Measurements from ENCODE around the gene WRAP53. TPM values are rescaled to one million over a fixed set of nuclear protein-coding genes. Genes with fewer than 3 reads are reported as not detected.

Gene WRAP53
- total RNA-seq, 1 donor from 2014 or later: 41.1 TPM

GRCh38 chr17:7685533-7686221 is 2.6 kb upstream of the WRAP53 start:
- H3K27me3 Mint-ChIP-seq (ENCODE audit: low read depth): no peaks in the 10 kb centered on the region
- TF ChIP-seq CTCF (conservative IDR thresholded peaks at IDR 0.05): no peak

GRCh38 chr17:7686222-7687071 is 1.8 kb upstream of the WRAP53 start:
- H3K4me1 Mint-ChIP-seq: peaks cover 41% of the 10 kb centered on the region
- peak overlapping the region; percentile 100 for H3K27ac Mint-ChIP-seq (ENCODE audit: unreplicated experiment)
- DNase-seq (ENCODE audit: low read depth, low spot score): peak; percentile 76
- H3K36me3 Mint-ChIP-seq (ENCODE audit: low read depth): peaks cover 3% of the 10 kb centered on the region
- H3K27me3 Mint-ChIP-seq (ENCODE audit: low read depth): no peaks in the 10 kb centered on the region
- peak overlapping the region; percentile 98 for H3K4me3 Mint-ChIP-seq
- H3K9me3 Mint-ChIP-seq: no peaks in the 10 kb centered on the region
- no peak for TF ChIP-seq CTCF (conservative IDR thresholded peaks at IDR 0.05)

More at GRCh38 chr17:7685533-7686221, 2.6 kb upstream of the WRAP53 start:
- H3K4me3 Mint-ChIP-seq: peak overlapping the region; percentile 98
- no peaks in the 10 kb centered on the region for H3K9me3 Mint-ChIP-seq
- peaks cover 3% of the 10 kb centered on the region for H3K36me3 Mint-ChIP-seq (ENCODE audit: low read depth)
- DNase-seq (ENCODE audit: low read depth, low spot score): peak; percentile 84
- H3K27ac Mint-ChIP-seq (ENCODE audit: unreplicated experiment): peak overlapping the region; percentile 100
- peaks cover 41% of the 10 kb centered on the region for H3K4me1 Mint-ChIP-seq

GRCh38 chr17:7687072-7687907 is 987 bp upstream of the WRAP53 start, which contains the start of gene TP53:
Gene TP53, minus strand, starts transcription at chr17:7687490. Its CDS starts 10,896 bp downstream, at chr17:7676594.
- Mint-ChIP-seq H3K4me1 (peaks cover 41% of the 10 kb centered on the region), H3K36me3 (ENCODE audit: low read depth) (peaks cover 3% of the 10 kb centered on the region), H3K4me3 (peak within 1 kb of the TSS; percentile 98), H3K27ac (ENCODE audit: unreplicated experiment) (peak within 1 kb of the TSS; percentile 100), H3K9me3 (no peaks in the 10 kb centered on the region), H3K27me3 (ENCODE audit: low read depth) (no peaks in the 10 kb centered on the region)
- no peak for TF ChIP-seq CTCF (conservative IDR thresholded peaks at IDR 0.05)
- DNase-seq (ENCODE audit: low read depth, low spot score): peak; percentile 75

- Mint-ChIP-seq H3K4me1 (peaks cover 41% of the 10 kb centered on the region), H3K27me3 (ENCODE audit: low read depth) (no peaks in the 10 kb centered on the region), H3K36me3 (ENCODE audit: low read depth) (peaks cover 7% of the 10 kb centered on the region), H3K27ac (ENCODE audit: unreplicated experiment) (peak overlapping the region; percentile 96), H3K4me3 (peak overlapping the region; percentile 98), H3K9me3 (no peaks in the 10 kb centered on the region)
- TF ChIP-seq CTCF (conservative IDR thresholded peaks at IDR 0.05): no peak
- DNase-seq (ENCODE audit: low read depth, low spot score): no peak
Observed at GRCh38 chr17:7688808-7689316, 585 bp downstream of the WRAP53 start.

GRCh38 chr17:7695586-7695985 is 7.3 kb downstream of the WRAP53 start:
- Mint-ChIP-seq H3K4me1 (no peaks in the 10 kb centered on the region), H3K27me3 (ENCODE audit: low read depth) (no peaks in the 10 kb centered on the region), H3K27ac (ENCODE audit: unreplicated experiment) (no peak overlapping the region), H3K9me3 (no peaks in the 10 kb centered on the region), H3K4me3 (no peak overlapping the region), H3K36me3 (ENCODE audit: low read depth) (peaks cover 19% of the 10 kb centered on the region)
- no peak for DNase-seq (ENCODE audit: low read depth, low spot score)
- TF ChIP-seq CTCF (conservative IDR thresholded peaks at IDR 0.05): no peak
